T-cell (primary cell): ENCODE results near the gene DBN1. TPM values are rescaled to one million over a fixed set of nuclear protein-coding genes. Genes with fewer than 3 reads are reported as not detected.

ENCODE experiments used
- ATAC-seq, 4 experiments: fragments of 200-7000 bp in 3 of 4; fragments of 150-1000 bp in 1 of 4; cut with Tn5 transposase; replicated peaks in 1 of 4; 1 replicate in 3 of 4; 2 replicates in 1 of 4; pipeline ENCODE4 v1.10.0; 2021; ENCODE audit warnings: moderate library complexity in 3 of 4, mild to moderate bottlenecking in 2 of 4, moderate number of reproducible peaks in 1 of 4
- CTCF ChIA-PET, 2 donors: fragments of 300-600 bp; sonication (Branson Sonifier 250); formaldehyde crosslinking; loops; one replicate each; lab custom pipeline; 2022; ENCODE audit warnings: antibody characterized with exemption in 2 of 2; lab: Charles Lee
- POLR2A ChIA-PET, 2 donors: fragments of 300-600 bp; sonication (Branson Sonifier 250); formaldehyde crosslinking; loops; one replicate each; lab custom pipeline; 2022; ENCODE audit warnings: antibody characterized with exemption in 2 of 2; lab: Charles Lee
- DNase-seq, 35 experiments: peaks; one replicate each; pipeline versions ENCODE4 v3.0.0 to v3.0.0-alpha.2; 2013 to 2023
- H3K27ac ChIP-seq: one replicate; pipeline ENCODE4 v1.5.1; 2013; ENCODE audit warnings: low read length
- H3K27me3 ChIP-seq, 2 experiments: replicated peaks in 1 of 2; 1 replicate in 1 of 2; 2 replicates in 1 of 2; pipeline versions ENCODE4 v1.6.1 to v1.7.0; 2013; ENCODE audit warnings: low read length in 1 of 2, mixed read lengths in 1 of 2; ENCODE audit not compliant: control insufficient read depth in 2 of 2, insufficient read depth in 2 of 2; ENCODE audit errors: extremely low read depth in 1 of 2
- H3K36me3 ChIP-seq, 2 donors: 1 replicate in 1 of 2; 2 replicates in 1 of 2; pipeline versions ENCODE4 v1.6.1 to v1.7.0; 2013; ENCODE audit warnings: low read length in 1 of 2; ENCODE audit not compliant: control insufficient read depth in 2 of 2, insufficient read depth in 1 of 2; ENCODE audit errors: extremely low read depth in 1 of 2
- H3K4me1 ChIP-seq, 2 experiments: 1 replicate in 1 of 2; 2 replicates in 1 of 2; pipeline versions ENCODE4 v1.6.1 to v1.7.0; 2013; ENCODE audit warnings: low read length in 2 of 2, mixed read lengths in 1 of 2; ENCODE audit not compliant: insufficient read depth in 2 of 2, control insufficient read depth in 1 of 2; ENCODE audit errors: extremely low read depth in 1 of 2
- H3K4me3 ChIP-seq, 2 donors: 1 replicate in 1 of 2; 2 replicates in 1 of 2; pipeline versions ENCODE4 v1.5.1 to v1.7.0; 2013; ENCODE audit warnings: mild to moderate bottlenecking in 2 of 2, low read length in 1 of 2, moderate library complexity in 1 of 2; ENCODE audit not compliant: control insufficient read depth in 1 of 2; ENCODE audit errors: extremely low read depth in 1 of 2
- H3K9me3 ChIP-seq: 2 replicates; pipeline ENCODE4 v1.7.0; 2013
- H3K27ac Mint-ChIP-seq, 2 donors: one replicate each; pipeline ENCODE4 v1.8.0; 2020 to 2021; ENCODE audit warnings: mild to moderate bottlenecking in 2 of 2, mixed read lengths in 2 of 2
- H3K27me3 Mint-ChIP-seq, 2 donors: one replicate each; pipeline ENCODE4 v1.8.0; 2021 to 2022; ENCODE audit warnings: mixed read lengths in 2 of 2
- H3K36me3 Mint-ChIP-seq: one replicate; pipeline ENCODE4 v1.8.0; 2021; ENCODE audit warnings: mixed read lengths
- H3K4me1 Mint-ChIP-seq, 3 donors: one replicate each; pipeline ENCODE4 v1.8.0; 2020 to 2022; ENCODE audit warnings: mixed read lengths in 3 of 3, mild to moderate bottlenecking in 1 of 3
- H3K4me3 Mint-ChIP-seq, 3 donors: one replicate each; pipeline ENCODE4 v1.8.0; 2020 to 2022; ENCODE audit warnings: mild to moderate bottlenecking in 3 of 3, mixed read lengths in 3 of 3, moderate library complexity in 3 of 3
- H3K9me3 Mint-ChIP-seq, 3 donors: one replicate each; pipeline ENCODE4 v1.8.0; 2020 to 2022; ENCODE audit warnings: mixed read lengths in 3 of 3
- WGBS: methylation state at CpG from one replicate; pipeline ENCODE4 v1.1.5; 2013; ENCODE audit warnings: missing lambda C conversion rate; ENCODE audit not compliant: insufficient coverage; 5-methylcytosine and 5-hydroxymethylcytosine counted together
- total RNA-seq, 35 experiments: library from RNA in 6 of 35; stranded (reverse) in 6 of 35; fragments of 120-200 nt in 1 of 35; gene quantifications; one replicate each; pipeline versions ENCODE4 v1.2.1 to v1.2.4 and lab custom pipeline; 2013 to 2026

DBN1 gene
- total RNA-seq, 5 donors from 2014 or later (not counting 1 experiment from before 2014, with no cell fraction given), result 11.6 to 41.3 (median 21.1) TPM

DNA sequence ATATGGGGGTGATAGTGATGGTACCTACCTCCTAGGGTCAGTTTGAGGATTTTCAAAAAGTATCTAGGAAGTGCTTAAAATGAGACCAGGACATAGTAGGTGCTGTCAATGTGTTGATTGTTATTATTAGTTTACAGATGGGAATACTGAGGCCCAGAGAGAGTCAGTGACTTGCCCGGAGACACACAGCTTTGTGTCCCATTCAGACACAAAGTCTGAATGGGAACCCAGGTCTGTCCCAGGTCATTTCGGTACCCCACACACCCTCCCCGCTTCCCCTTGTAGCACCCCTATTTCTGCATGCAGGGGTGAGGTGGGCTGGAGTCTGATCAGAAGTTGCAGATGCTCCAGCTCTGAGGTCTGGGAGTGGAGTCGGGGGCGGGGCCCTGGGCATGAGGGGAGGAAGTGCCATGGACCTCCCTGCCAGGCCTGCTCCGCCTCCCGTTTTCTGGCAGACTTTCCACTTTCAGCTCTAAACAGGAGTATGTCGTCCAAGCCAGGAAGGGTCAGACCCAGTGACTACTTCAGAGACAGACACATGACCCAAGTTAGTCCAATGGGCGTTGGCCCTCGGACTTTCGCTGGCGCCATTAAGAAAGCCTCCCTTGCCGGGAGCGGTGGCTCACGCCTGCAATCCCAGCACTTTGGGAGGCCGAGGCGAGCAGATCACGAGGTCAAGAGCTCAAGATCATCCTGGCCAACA is 3.2 kb upstream of the DBN1 start:
- Histone ChIP-seq H3K4me3 (no peak overlapping the region), H3K4me1 (peaks cover 7 to 45% of the 10 kb centered on the region in 2 experiments), H3K36me3 (no peaks in the 10 kb centered on the region), H3K27ac (no peak overlapping the region), H3K9me3 (no peaks in the 10 kb centered on the region), H3K27me3 (peaks cover 0 to 21% of the 10 kb centered on the region in 2 experiments)
- WGBS, result 95% methylated on average over 16 of the region's 18 CpGs
- CTCF ChIA-PET, result interaction anchor here in 1 of 2 donors (0.8 kb wide), 1 partner anchor 9 kb away, joined by 3 read pairs; no protein-coding TSS in a partner anchor
- DNase-seq, result no peak
- Mint-ChIP-seq H3K4me3 (peak overlapping the region in 1 of 3 donors; percentile 33), H3K36me3 (no peaks in the 10 kb centered on the region), H3K9me3 (no peaks in the 10 kb centered on the region), H3K27ac (peak overlapping the region in 1 of 2 donors; percentile 83), H3K27me3 (peaks cover 0 to 5% of the 10 kb centered on the region in 2 donors), H3K4me1 (peaks cover 44 to 55% (median 46%) of the 10 kb centered on the region in 3 donors)
- POLR2A ChIA-PET, result interaction anchor here in 1 of 2 donors (0.6 kb wide), 1 partner anchor 1108 kb away, joined by 3 read pairs; no protein-coding TSS in a partner anchor
- ATAC-seq, result no peak

DNA sequence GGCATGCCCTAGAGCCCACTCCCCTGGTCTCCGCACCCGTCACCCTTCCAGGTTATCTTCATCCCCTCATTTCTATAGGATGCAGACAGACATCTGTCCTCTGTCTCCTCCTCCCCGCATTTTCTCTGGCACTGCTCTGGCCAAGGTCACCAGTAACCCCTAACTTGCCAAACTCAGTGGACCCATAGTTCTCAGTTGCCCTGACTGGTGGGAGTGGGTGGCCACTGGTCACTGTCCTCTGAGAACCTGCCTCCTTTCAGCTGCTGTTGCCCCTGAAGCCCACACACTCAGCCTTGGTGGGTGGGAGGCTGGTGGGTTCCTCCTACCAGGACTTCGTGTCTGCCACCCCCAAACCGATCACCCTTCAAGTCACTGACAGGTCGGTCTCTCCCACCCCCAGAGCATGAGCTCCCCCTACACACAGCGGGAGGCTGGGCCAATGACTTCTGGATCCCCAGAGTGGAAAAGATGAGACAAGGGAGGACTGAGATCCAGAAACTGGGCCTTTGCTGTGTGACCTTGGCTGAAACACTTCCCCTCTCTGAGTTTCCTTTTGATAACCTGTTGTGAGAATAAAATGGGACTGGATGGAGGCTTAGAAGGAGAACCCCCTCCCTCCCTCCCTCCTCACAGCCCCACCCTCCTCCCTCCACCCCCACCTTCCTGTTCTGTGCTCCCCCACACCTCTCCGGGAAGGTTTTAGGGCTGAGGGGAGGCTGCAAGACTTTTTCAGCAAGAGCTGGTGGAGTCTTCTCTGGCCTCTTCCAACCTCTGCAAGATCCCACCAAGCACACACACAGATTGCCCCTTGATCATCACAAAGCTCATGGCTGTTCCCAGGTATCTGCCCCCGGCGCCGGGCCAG is 2.4 kb upstream of the DBN1 start:
- DNase-seq, result no peak
- Histone ChIP-seq H3K36me3 (no peaks in the 10 kb centered on the region), H3K27me3 (peaks cover 0 to 25% of the 10 kb centered on the region in 2 experiments), H3K27ac (no peak overlapping the region), H3K4me3 (no peak overlapping the region), H3K9me3 (no peaks in the 10 kb centered on the region), H3K4me1 (peaks cover 7 to 54% of the 10 kb centered on the region in 2 experiments)
- peaks cover 0 to 5% of the 10 kb centered on the region in 2 donors for H3K27me3 Mint-ChIP-seq
- H3K36me3 Mint-ChIP-seq, result no peaks in the 10 kb centered on the region
- H3K9me3 Mint-ChIP-seq, result no peaks in the 10 kb centered on the region
- H3K27ac Mint-ChIP-seq, result peak overlapping the region; percentile 38 to 83
- H3K4me3 Mint-ChIP-seq, result peak overlapping the region; percentile 0 to 69 (median 37)
- ATAC-seq, result no peak
- ChIA-PET POLR2A (interaction anchor here in 1 of 2 donors (0.6 kb wide), 1 partner anchor 1108 kb away, joined by 3 read pairs; no protein-coding TSS in a partner anchor), CTCF (interaction anchor here in 1 of 2 donors (0.8 kb wide), 1 partner anchor 10 kb away, joined by 3 read pairs; no protein-coding TSS in a partner anchor)
- peaks cover 48 to 60% (median 51%) of the 10 kb centered on the region in 3 donors for H3K4me1 Mint-ChIP-seq
- 94% methylated on average over 2 of the region's 11 CpGs for WGBS

DNA sequence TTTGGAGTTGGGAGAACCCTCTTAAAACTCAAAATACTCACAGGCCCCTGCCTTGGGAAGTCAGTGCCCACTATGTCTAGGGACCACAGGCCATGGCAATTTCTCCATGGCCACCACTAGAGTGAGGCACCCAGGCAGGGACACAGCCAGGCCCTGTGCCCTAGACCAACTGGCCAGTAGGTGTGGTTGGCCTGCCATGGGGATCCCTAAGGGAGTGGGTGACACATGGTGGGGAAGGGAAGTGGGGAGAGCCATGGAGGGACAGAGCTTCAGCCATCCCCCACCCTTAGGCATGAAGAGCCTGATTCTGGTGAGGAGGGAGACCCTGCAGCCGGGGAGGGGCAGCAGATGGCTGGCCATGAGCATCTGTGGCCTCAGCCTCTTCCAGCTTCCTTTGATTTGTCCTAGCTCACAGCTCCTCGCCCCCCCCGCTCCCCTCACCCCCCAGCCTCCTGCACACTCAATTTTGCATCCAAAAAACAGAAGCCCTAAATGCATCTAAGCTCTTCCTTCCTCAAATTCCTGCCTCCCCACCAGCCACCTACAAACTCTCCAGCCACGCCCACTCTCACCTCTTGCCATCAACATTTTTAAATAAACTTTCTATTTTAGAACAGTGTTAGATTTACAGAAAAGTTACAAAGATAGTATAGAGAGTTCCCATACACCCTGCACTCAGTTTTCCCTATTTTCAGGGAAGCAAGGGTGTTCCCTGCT is 1.6 kb upstream of the DBN1 start:
- Histone ChIP-seq H3K4me1 (peaks cover 7 to 59% of the 10 kb centered on the region in 2 experiments), H3K36me3 (peaks cover 0 to 3% of the 10 kb centered on the region in 2 donors), H3K4me3 (no peak overlapping the region), H3K27me3 (peaks cover 0 to 29% of the 10 kb centered on the region in 2 experiments), H3K27ac (no peak overlapping the region), H3K9me3 (no peaks in the 10 kb centered on the region)
- peaks cover 0 to 5% of the 10 kb centered on the region in 2 donors for H3K27me3 Mint-ChIP-seq
- DNase-seq, result no peak
- H3K27ac Mint-ChIP-seq, result peak overlapping the region; percentile 38 to 80
- H3K36me3 Mint-ChIP-seq, result no peaks in the 10 kb centered on the region
- ChIA-PET POLR2A (no interaction called here), CTCF (interaction anchor here in 1 of 2 donors (0.7 kb wide), 1 partner anchor 84 kb away, joined by 3 read pairs; no protein-coding TSS in a partner anchor)
- 35% methylated on average over 2 of the region's 4 CpGs for WGBS
- H3K4me1 Mint-ChIP-seq, result peaks cover 51 to 64% (median 55%) of the 10 kb centered on the region in 3 donors
- H3K9me3 Mint-ChIP-seq, result no peaks in the 10 kb centered on the region
- no peak for ATAC-seq
- peak overlapping the region; percentile 69 to 77 (median 72) for H3K4me3 Mint-ChIP-seq

DNA sequence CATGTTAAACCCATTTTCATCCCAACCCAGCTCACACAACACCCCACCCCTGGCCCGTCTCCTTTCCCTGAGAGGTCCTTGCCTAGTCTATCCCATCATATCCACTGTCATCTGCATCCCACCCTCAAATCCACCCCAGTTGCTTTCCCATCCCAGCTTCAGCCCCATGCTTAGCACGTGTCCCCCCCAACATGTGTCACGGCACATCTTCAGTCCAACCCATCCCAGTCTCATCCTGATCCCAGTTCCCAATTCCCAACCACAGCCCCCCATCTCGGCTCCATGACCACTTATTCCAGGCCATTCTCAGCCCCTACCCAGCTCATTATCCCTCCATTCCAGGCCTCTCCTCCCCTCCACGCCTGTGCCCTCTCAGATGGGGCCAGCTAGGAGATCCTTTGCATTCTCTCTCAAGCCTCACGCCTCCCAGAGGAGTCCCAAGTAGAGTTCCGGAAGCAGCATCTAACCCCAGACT is 605 bp upstream of the DBN1 start:
- H3K4me1 ChIP-seq, result peaks cover 7 to 59% of the 10 kb centered on the region in 2 experiments
- whole genome bisulfite sequencing, result 86% methylated on average over 7 of the region's 7 CpGs
- peaks cover 0 to 3% of the 10 kb centered on the region in 2 donors for H3K36me3 ChIP-seq
- Mint-ChIP-seq H3K27me3 (peaks cover 0 to 5% of the 10 kb centered on the region in 2 donors), H3K4me3 (peak overlapping the region; percentile 69 to 77 (median 72)), H3K36me3 (no peaks in the 10 kb centered on the region), H3K27ac (peak overlapping the region; percentile 39 to 74), H3K4me1 (peaks cover 42 to 55% (median 48%) of the 10 kb centered on the region in 3 donors), H3K9me3 (no peaks in the 10 kb centered on the region)
- H3K27me3 ChIP-seq, result peaks cover 0 to 29% of the 10 kb centered on the region in 2 experiments
- ChIA-PET CTCF (interaction anchor here in 1 of 2 donors (0.7 kb wide), 1 partner anchor 83 kb away, joined by 3 read pairs; no protein-coding TSS in a partner anchor), POLR2A (no interaction called here)
- DNase-seq (no peak), ATAC-seq (no peak)
- no peak overlapping the region for H3K4me3 ChIP-seq
- H3K27ac ChIP-seq, result no peak overlapping the region
- no peaks in the 10 kb centered on the region for H3K9me3 ChIP-seq

DNA sequence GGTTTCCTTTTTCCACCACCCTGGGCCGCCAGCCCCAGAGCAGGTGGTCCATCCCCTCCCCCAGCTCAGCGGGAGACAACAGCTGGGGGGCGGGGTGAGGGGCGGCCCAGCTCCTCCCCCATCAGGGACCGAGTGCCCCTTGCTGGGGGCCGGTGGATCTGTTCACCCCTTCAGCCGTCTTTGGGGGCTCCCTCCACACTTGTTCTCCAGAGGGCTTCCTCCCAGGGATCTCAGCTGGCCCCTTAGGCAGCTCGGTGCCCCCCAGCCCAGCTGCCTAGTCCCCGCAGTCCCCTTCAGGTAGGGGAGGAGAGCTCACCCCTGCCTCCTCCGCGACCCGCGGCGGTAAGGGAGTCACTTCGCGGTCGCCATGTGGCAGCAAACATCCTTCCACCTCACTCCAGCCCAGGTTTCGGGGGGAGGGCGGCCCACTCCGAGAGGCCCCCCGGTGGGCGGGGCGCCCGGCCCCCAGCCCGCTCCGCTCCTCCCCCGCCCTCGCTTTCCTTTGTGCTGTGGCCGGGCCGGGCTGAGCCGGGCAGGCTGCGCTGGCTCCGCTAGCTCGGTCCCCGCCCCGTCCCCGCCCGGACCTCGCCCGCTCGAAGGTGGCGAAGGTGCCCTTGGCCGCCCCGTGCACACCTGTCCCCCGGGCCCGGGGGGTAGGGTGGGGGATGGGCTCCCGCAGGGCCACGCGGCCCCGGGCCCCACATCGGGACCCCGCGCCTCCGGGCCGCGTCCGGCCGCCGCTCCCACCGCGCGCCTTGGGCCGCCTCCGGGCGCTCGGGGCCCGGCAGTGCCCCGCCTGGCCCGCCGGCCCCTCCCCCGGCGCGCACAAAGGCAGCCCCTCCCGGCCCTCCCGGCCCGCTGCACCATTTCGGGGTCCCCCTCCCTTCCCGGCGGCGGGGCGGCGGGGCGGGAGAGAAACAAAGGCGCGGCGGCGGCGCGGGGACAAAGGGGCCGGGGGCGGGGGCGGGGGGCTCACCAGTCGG is 683 bp downstream of the DBN1 start:
- Histone ChIP-seq H3K27ac (peak overlapping the region; percentile 52), H3K4me1 (peaks cover 5 to 54% of the 10 kb centered on the region in 2 experiments), H3K36me3 (peaks cover 0 to 3% of the 10 kb centered on the region in 2 donors), H3K4me3 (peak overlapping the region; percentile 41), H3K9me3 (no peaks in the 10 kb centered on the region), H3K27me3 (peaks cover 0 to 29% of the 10 kb centered on the region in 2 experiments)
- Mint-ChIP-seq H3K9me3 (no peaks in the 10 kb centered on the region), H3K27ac (no peak overlapping the region), H3K27me3 (peaks cover 0 to 5% of the 10 kb centered on the region in 2 donors), H3K4me3 (peak overlapping the region; percentile 69 to 76 (median 69)), H3K36me3 (no peaks in the 10 kb centered on the region), H3K4me1 (peaks cover 37 to 43% (median 41%) of the 10 kb centered on the region in 3 donors)
- WGBS, result 1% methylated on average over 85 of the region's 93 CpGs
- peak; percentile 54 to 61 (median 59) for ATAC-seq
- peak in 34 of 35 experiments; percentile 27 to 64 (median 48) for DNase-seq
- ChIA-PET CTCF (interaction anchor here in 1 of 2 donors (0.8 to 0.9 kb wide), 2 partner anchors 25 to 82 kb away, joined by 3 read pairs; partner anchors contain the start of gene PDLIM7), POLR2A (interaction anchor here in 1 of 2 donors (0.5 kb wide), 1 partner anchor 520 kb away, joined by 5 read pairs; no protein-coding TSS in a partner anchor)
